ENCODE data around the gene ETV7.

DNA sequence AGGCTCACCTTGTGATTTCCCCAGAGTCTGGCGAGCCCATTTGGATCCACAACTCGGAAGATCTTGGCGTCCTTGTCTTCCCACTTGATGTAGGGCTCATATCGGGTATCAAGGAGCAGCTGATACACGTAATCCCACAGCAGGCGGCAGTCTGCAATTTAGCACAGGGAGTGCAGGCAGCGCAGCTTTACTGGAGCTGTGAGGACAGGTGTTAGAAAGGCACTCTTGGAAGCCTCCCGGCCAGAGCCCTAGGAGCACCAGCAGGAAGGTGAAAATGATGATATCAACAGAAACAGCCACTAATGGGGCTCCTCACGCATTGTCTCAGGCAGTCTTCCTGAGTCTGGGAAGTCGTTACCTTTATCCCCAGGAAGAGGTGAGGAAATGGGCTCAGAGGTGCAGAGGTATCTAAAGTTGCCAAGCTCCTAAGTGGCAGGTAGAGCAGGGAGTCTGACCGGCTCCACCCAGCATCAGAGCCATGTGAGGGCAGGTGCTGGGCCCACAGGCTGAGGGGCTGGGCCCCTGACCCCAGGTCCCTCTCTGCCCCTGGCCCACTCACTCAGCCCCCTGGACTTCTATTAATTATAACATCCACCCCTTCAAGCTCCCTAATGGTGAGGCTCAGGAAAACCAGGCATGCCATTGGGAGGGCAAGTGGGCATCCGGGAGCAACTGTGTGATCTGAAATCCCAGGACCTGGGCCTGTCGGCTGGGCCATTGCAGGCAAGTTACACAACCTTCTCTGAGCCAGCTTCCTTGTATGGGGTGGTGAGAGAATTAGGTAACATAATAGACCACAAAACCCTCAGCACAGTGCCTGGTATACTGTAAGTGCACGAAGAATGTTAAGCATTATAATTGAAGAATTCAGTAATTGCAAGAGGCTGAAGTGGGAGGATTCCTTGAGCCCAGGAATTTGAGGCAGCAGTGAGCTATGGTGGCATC lies 18.3 kb downstream of the ETV7 start:
- TF ChIP-seq, protein P1, sequence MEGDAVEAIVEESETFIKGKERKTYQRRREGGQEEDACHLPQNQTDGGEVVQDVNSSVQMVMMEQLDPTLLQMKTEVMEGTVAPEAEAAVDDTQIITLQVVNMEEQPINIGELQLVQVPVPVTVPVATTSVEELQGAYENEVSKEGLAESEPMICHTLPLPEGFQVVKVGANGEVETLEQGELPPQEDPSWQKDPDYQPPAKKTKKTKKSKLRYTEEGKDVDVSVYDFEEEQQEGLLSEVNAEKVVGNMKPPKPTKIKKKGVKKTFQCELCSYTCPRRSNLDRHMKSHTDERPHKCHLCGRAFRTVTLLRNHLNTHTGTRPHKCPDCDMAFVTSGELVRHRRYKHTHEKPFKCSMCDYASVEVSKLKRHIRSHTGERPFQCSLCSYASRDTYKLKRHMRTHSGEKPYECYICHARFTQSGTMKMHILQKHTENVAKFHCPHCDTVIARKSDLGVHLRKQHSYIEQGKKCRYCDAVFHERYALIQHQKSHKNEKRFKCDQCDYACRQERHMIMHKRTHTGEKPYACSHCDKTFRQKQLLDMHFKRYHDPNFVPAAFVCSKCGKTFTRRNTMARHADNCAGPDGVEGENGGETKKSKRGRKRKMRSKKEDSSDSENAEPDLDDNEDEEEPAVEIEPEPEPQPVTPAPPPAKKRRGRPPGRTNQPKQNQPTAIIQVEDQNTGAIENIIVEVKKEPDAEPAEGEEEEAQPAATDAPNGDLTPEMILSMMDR (IDR thresholded peaks at IDR 0.05; ENCODE audit: low read depth, low read length, missing input control) = no peak
- no peak for TF ChIP-seq SP1 (IDR thresholded peaks at IDR 0.05)
- TF ChIP-seq YY1 (IDR thresholded peaks at IDR 0.05) = no peak

Data from liver (tissue), 3 donors.